ENCODE results near the gene GJC2. TPM values are rescaled to one million over a fixed set of nuclear protein-coding genes. Genes with fewer than 3 reads are reported as not detected.
A peak's percentile ranks its signal among the peaks of the same experiment; 100 is the strongest.

The GJC2 gene
- polyA plus RNA-seq, 1 experiment: 1.2 TPM

GRCh38 chr1:228147151-228147693, 2.5 kb upstream of the GJC2 start:
- Histone ChIP-seq H3K4me3 (ENCODE audit: low read depth, low read length) (no peak overlapping the region), H3K27me3 (ENCODE audit: control insufficient read depth, insufficient read depth, low read length) (no peaks in the 10 kb centered on the region), H3K27ac (ENCODE audit: low read depth, low read length) (no peak overlapping the region), H3K9me3 (ENCODE audit: control insufficient read depth, insufficient read depth, low read length) (no peaks in the 10 kb centered on the region; the same call in 1 of the 2 replicates)
- ChIA-PET CTCF (no interaction called here), POLR2A (no interaction called here)
- no peak for TF ChIP-seq CTCF (IDR thresholded peaks at IDR 0.05; ENCODE audit: low read depth, low read length)
- DNase-seq (ENCODE audit: low read depth, low spot score): no peak

- ChIA-PET CTCF (interaction anchor here (2.2 kb wide), 1 partner anchor 18 kb away, joined by 13 read pairs; the partner anchor contains the start of gene IBA57), POLR2A (interaction anchor here (0.9 kb wide), 1 partner anchor 18 kb away, joined by 3 read pairs; the partner anchor contains the start of gene IBA57)
- H3K9me3 ChIP-seq (ENCODE audit: control insufficient read depth, insufficient read depth, low read length): no peaks in the 10 kb centered on the region; the same call in 1 of the 2 replicates
- TF ChIP-seq CTCF (IDR thresholded peaks at IDR 0.05; ENCODE audit: low read depth, low read length): no peak
- H3K27ac ChIP-seq (ENCODE audit: low read depth, low read length): no peak overlapping the region
- no peaks in the 10 kb centered on the region for H3K27me3 ChIP-seq (ENCODE audit: control insufficient read depth, insufficient read depth, low read length)
- no peak overlapping the region for H3K4me3 ChIP-seq (ENCODE audit: low read depth, low read length)
- no peak for DNase-seq (ENCODE audit: low read depth, low spot score)
Measured at GRCh38 chr1:228147768-228148167, 2.0 kb upstream of the GJC2 start.

GRCh38 chr1:228148196-228148861, 1.4 kb upstream of the GJC2 start:
- no peak for TF ChIP-seq CTCF (IDR thresholded peaks at IDR 0.05; ENCODE audit: low read depth, low read length)
- CTCF ChIA-PET: interaction anchor here (1.3 to 2.2 kb wide), 2 partner anchors 17 to 18 kb away, joined by 4 to 13 read pairs; partner anchors contain the start of gene IBA57
- no peak for DNase-seq (ENCODE audit: low read depth, low spot score)
- no peak overlapping the region for H3K4me3 ChIP-seq (ENCODE audit: low read depth, low read length)
- H3K9me3 ChIP-seq (ENCODE audit: control insufficient read depth, insufficient read depth, low read length): no peaks in the 10 kb centered on the region; the same call in 1 of the 2 replicates
- POLR2A ChIA-PET: interaction anchor here (0.9 kb wide), 1 partner anchor 17 kb away, joined by 3 read pairs; the partner anchor contains the start of gene IBA57
- H3K27ac ChIP-seq (ENCODE audit: low read depth, low read length): no peak overlapping the region
- no peaks in the 10 kb centered on the region for H3K27me3 ChIP-seq (ENCODE audit: control insufficient read depth, insufficient read depth, low read length)

- no peak for DNase-seq (ENCODE audit: low read depth, low spot score)
- peak overlapping the region; percentile 84 for H3K27ac ChIP-seq (ENCODE audit: low read depth, low read length)
- ChIA-PET POLR2A (no interaction called here), CTCF (interaction anchor here (1.3 to 2.2 kb wide), 2 partner anchors 17 to 18 kb away, joined by 4 to 13 read pairs; partner anchors contain the start of gene IBA57)
- no peak overlapping the region for H3K4me3 ChIP-seq (ENCODE audit: low read depth, low read length)
- H3K9me3 ChIP-seq (ENCODE audit: control insufficient read depth, insufficient read depth, low read length): no peaks in the 10 kb centered on the region; the same call in 1 of the 2 replicates
- TF ChIP-seq CTCF (IDR thresholded peaks at IDR 0.05; ENCODE audit: low read depth, low read length): no peak
- H3K27me3 ChIP-seq (ENCODE audit: control insufficient read depth, insufficient read depth, low read length): no peaks in the 10 kb centered on the region
Measured at GRCh38 chr1:228148935-228149405, 760 bp upstream of the GJC2 start.

- H3K4me3 ChIP-seq (ENCODE audit: low read depth, low read length): peak overlapping the region; percentile 39
- H3K27me3 ChIP-seq (ENCODE audit: control insufficient read depth, insufficient read depth, low read length): no peaks in the 10 kb centered on the region
- ChIA-PET CTCF (interaction anchor here (0.6 to 3.9 kb wide), 5 partner anchors 15 to 44 kb away, joined by 3 to 26 read pairs (median 12); partner anchors contain the start of gene IBA57), POLR2A (interaction anchor here (0.6 to 2.2 kb wide), 4 partner anchors 10 to 68 kb away, joined by 3 to 15 read pairs (median 4); partner anchors contain the start of genes ARF1 and IBA57)
- DNase-seq (ENCODE audit: low read depth, low spot score): no peak
- no peaks in the 10 kb centered on the region; the same call in 1 of the 2 replicates for H3K9me3 ChIP-seq (ENCODE audit: control insufficient read depth, insufficient read depth, low read length)
- H3K27ac ChIP-seq (ENCODE audit: low read depth, low read length): peak overlapping the region; percentile 84
- TF ChIP-seq CTCF (IDR thresholded peaks at IDR 0.05; ENCODE audit: low read depth, low read length): no peak
Measured at GRCh38 chr1:228150120-228150460, 360 bp downstream of the GJC2 start.

All from AG04450 (cell line).